Measurements from ENCODE around the gene TIAM1.

DNA sequence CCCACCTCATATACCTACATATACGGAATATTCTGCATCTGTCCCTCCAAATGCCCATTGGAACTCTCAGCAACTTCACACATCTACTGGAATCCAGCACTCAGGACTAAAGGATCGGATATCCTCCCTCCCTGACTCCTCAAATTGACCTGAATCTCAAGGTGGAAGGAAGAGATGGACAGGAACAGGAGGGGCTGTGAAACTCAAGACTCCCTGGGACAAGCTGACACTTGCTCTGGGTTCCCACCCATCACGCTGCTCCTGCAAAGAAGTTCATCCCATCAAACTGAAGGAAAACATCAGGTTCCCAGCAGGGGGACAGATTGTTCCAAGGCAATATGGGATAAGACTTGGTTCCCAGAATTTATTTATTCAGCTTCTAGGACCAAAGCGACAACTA lies 30.3 kb upstream of the TIAM1 start:
- TF ChIP-seq POLR2A (IDR thresholded peaks at IDR 0.05): no peak
- TF ChIP-seq, protein P1, sequence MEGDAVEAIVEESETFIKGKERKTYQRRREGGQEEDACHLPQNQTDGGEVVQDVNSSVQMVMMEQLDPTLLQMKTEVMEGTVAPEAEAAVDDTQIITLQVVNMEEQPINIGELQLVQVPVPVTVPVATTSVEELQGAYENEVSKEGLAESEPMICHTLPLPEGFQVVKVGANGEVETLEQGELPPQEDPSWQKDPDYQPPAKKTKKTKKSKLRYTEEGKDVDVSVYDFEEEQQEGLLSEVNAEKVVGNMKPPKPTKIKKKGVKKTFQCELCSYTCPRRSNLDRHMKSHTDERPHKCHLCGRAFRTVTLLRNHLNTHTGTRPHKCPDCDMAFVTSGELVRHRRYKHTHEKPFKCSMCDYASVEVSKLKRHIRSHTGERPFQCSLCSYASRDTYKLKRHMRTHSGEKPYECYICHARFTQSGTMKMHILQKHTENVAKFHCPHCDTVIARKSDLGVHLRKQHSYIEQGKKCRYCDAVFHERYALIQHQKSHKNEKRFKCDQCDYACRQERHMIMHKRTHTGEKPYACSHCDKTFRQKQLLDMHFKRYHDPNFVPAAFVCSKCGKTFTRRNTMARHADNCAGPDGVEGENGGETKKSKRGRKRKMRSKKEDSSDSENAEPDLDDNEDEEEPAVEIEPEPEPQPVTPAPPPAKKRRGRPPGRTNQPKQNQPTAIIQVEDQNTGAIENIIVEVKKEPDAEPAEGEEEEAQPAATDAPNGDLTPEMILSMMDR (IDR thresholded peaks at IDR 0.05): no peak

All from lower leg skin (tissue), 3 donors.